GM19025 (cell line): ENCODE measurements around the gene DHX40.
"Not testable (repeated sequence)": the region's sequence is repeated elsewhere in the genome, so short reads cannot be mapped to it uniquely, and the experiment has no call there.

ENCODE experiments used
- ATAC-seq: cut with Tn5 transposase; IDR thresholded peaks from one replicate; pipeline ENCODE4 v1.9.1; 2021; ENCODE audit warnings: mild to moderate bottlenecking, low read depth, moderate library complexity; ENCODE audit not compliant: unreplicated experiment

Gene DHX40, protein sequence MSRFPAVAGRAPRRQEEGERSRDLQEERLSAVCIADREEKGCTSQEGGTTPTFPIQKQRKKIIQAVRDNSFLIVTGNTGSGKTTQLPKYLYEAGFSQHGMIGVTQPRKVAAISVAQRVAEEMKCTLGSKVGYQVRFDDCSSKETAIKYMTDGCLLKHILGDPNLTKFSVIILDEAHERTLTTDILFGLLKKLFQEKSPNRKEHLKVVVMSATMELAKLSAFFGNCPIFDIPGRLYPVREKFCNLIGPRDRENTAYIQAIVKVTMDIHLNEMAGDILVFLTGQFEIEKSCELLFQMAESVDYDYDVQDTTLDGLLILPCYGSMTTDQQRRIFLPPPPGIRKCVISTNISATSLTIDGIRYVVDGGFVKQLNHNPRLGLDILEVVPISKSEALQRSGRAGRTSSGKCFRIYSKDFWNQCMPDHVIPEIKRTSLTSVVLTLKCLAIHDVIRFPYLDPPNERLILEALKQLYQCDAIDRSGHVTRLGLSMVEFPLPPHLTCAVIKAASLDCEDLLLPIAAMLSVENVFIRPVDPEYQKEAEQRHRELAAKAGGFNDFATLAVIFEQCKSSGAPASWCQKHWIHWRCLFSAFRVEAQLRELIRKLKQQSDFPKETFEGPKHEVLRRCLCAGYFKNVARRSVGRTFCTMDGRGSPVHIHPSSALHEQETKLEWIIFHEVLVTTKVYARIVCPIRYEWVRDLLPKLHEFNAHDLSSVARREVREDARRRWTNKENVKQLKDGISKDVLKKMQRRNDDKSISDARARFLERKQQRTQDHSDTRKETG

DNA sequence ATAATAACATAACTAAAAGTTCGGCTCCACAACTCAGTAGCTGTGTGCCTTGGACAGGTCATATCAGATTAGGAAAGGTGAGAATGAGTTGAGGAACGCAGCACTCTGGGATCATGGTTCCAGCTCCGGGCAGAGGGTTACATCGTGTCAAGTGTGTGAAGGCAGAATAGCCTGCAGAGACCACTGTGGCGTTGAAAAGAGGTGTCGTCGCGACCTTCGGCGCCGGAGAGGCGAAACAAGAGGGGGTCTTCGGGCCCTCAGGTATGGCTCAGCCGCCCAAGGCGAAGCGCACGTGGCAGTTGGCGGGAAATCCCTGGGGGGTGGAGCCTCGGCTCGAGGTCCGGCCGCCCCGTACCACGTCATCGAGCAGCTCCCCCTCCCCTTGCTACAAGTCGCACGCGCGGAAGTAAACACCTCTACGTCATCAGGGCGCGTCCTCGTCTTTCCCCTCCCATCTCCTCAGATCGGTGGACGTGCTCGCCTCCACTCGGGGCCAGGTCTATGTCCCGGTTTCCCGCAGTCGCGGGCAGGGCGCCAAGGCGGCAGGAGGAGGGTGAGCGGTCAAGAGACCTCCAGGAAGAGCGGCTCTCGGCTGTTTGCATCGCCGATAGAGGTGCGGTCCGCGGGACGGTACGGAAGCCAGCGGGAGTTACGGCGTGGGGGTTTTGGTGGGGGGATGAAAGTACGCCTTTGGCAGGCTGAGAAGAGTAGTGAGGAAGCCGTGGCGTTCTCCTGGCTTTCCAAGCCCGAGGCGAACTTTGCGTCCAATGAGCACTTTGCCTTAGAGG, at the start of gene DHX40:
Gene DHX40, plus strand, starts transcription at position 440 of the 788 bp plus-strand sequence. Its CDS starts 62 bp downstream, at position 502.
- ATAC-seq: peak; percentile 76

DNA sequence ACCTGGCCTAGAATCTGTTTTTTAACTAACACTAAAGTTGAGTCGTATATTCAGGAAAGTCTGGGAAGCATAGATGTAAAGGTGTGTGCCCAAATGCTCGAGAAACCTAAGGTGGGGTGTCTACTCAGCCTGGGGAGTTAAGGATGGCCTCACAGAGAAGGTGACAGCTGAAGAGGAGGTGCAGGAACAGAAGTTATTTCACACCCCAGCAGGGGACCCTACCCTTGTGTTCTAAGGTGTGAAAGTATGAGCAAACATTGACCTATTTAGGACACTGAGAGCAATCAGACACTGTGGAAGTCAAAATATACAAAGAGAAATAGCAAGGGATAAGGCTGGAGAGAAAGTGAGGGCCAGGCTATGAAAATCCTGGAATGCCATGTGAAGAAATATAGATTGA, 49.0 kb upstream of the DHX40 start:
- ATAC-seq: no peak

DNA sequence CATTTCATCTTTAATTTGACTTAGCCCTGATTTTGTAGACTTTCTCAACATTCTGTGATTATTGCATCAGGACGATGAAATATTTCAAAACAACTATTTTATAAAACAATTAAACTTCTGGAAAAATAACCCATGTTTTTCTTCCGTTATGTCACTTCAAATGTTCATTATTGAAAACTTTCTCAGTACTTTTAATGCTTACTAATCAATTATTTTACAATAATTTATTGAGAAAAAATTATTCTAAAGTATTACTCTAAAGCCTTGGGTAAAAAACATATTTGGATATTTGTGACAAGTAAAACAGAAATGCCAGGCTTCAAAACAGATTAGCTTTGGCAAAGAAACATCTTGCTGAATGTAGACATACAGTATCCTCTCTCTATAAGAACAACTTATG, 46.3 kb upstream of the DHX40 start:
- ATAC-seq: no peak

DNA sequence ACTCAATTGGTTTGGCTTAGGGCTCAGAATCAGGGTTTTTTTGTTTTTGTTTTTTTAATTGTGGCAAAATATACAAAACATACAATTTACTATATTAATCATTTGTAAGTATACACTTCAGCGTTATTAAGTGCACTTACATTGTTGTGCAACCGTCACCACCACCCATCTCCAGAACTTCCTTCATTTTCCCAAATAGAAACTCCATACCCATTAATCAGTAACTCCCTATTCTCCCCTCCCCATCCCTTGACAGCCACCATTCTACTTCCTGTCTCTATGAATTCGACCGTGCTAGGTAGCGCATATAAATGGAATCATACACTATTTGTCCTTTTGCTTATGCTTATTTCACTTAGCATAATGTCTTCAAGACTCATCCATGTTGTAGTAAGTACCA, 45.2 kb upstream of the DHX40 start:
- ATAC-seq: no peak

DNA sequence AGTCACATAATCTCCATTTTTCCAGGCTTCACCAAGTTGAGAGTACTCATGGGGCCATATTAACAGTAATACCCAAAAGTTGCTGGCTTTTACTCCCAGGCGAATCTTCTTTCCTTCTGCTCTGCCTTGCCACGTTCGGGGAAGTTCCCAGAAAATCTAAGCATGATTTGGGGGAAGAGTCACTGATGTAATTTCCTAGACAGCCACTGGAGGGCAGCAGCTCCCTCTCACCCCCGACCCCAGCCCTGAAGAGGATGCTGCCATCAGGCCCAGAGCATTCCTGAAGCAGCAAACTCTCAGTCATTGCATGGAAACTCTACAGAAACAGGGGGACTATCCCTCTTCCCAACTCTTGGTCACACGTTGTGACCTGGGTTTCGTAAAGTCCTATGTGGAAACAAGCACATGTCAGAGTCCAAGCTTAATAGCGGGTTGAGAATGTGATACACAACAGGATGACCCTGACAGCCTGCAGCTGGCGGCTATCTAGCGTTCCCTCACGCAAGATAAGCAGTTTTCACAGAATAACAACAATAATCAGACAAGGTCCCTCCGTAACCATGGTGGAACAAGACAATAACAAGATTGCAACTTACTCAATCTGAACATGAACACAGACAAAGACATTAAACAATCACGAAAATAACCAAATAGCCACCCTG, 43.8 kb upstream of the DHX40 start:
- ATAC-seq: no peak

DNA sequence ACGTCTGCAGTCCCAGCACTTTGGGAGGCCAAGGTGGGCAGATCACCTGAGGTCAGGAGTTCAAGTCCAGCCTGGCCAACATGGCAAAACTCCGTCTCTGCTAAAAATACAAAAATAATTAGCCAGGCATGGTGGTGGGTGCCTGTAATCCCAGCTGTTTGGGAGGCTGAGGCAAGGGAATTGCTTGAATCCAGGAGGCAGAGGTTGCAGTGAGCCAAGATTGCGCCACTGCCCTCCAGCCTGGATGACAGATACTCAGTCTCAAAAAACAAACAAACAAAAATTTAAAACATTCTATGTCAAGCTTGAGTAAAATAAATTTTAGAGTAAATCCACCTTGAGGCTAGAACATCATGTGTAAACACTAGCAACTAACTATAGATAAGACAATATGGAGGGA, 40.5 kb upstream of the DHX40 start:
- not testable (repeated sequence) for ATAC-seq

DNA sequence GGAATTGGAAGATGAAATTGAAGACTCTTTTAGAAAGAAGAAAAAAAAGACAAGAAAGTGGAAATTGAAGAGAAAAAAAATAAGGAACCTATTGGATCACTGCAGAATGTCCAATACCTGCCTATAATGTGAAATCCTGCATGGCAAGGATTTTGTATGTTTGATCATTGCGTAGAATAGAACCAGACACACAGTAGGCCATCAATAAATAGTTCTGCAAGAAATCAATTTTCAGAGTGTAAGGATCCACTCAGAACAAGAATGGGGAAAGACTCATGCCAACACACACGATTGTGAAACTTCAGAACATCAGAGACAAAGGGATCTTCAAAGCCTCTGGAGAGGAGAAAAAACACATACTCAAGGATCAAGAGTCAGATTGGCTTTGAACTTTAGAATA, 39.7 kb upstream of the DHX40 start:
- no peak for ATAC-seq

DNA sequence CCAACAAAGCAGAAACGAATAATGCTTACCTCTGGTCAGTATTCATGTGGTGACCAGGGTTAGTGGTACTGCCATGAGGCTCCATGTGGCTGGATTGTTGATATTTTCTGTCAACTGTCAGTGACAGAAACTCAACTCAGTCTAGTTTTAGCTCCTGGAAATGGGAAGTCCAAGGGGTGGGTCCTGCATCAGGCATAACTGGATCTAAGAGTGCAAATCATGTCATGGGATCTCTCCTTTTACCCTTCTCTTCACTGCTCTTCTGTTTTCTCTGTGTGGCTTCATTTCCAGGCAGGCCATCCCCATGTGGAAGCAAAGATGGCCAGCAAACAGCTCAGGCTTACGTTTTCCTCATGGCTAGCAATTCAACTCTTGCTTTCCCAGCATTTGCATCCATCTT, 39.0 kb upstream of the DHX40 start:
- no peak for ATAC-seq

DNA sequence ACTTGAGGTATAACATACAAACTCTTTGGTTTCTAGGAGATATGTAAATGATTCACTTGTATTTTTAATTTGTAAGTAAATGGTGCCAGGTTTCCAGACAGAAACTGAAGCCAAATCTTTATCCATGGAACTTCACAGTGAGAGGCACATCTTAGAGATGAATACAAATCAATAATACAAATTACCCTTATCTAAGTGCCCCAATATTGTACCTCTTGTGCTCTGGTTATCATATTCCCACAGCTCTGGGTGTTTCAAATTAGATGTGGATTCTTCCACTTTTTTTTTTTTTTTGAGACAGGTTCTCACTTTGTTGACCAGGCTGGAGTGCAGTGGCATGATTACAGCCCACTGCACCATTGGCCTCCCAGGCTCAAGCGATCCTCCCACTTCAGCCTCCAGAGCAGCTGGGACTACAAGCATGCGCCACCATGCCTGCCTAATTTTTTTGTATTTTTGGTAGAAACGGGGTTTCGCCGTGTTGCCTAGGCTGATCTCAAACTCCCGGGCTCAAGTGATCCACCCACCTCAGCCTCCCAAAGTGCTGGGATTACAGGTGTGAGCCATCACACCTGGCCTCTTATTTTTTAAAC, 38.0 kb upstream of the DHX40 start:
- ATAC-seq: no peak

DNA sequence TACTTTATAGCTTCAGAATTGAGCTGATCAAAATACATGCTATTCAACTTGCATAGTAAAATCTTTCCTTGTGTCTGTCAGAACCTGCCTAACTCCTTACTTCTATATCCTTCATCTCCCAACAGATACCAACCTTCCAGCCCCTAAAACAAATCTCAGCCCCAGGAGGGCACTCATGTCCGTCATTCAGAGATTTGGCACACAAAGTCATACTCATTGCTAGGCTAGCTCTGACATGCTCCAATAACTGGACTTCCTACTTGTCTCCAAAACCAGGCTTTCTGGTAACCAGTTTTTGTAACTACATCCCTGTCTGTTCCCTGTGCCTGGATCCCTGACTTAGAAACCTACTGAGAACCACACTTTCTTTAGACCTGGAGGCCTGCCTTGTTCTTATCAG, 37.5 kb upstream of the DHX40 start:
- ATAC-seq: no peak

DNA sequence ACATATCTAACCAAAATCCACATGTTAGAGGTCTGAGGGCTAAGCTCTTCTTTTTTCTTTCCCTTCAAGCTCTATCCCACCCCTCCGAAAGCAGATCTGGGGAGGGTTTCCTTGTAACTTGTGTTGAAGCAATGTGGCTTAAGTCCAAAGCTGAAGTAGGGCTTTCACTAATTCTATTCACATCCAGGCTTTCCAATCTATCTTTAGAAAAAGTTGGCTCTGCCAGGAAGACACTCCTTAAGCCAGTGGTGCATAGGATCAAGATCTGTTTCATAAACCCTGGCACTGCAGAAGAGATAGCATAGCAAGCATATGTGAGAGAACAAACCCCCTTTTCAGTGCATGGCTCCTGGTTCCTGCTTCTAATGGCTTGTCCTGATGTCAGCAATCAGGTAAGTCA, 34.9 kb upstream of the DHX40 start:
- ATAC-seq: no peak

DNA sequence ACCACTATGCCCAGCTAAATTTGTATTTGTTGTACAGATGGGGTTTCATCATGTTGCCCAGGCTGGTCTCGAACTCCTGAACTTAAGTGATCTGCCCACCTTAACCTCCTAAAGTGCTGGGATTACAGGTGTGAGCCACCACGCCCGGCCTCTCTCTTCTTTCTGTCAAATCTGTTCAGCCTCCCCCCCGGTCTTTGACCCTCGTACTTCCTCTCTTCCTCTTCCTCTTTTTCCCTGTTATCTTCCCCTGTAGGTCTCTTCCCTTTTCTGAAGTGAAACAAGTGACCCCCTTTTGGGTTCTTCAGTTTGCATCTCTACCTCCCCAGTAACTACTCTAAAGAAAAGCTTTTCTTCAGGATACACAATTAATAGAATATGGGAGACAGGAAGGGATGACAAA, 31.7 kb upstream of the DHX40 start:
- ATAC-seq: no peak

DNA sequence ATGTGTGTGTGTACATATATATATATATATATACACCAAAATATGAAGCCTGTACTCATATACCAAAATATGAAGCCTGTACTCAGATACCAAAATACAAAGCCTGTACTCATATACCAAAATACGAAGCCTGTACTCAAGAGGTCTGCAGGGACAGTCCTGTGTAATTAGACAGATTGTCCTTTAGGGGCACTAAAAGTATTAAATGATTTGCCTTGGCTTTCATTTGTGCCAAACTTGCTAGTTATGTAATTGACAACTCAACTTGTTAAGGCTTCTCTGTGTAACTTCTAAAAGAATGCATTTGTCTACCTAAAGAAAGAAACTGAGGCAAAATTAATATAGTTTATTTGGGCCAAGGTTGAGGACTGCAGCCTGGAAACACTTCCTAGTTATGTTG, 30.8 kb upstream of the DHX40 start:
- no peak for ATAC-seq

DNA sequence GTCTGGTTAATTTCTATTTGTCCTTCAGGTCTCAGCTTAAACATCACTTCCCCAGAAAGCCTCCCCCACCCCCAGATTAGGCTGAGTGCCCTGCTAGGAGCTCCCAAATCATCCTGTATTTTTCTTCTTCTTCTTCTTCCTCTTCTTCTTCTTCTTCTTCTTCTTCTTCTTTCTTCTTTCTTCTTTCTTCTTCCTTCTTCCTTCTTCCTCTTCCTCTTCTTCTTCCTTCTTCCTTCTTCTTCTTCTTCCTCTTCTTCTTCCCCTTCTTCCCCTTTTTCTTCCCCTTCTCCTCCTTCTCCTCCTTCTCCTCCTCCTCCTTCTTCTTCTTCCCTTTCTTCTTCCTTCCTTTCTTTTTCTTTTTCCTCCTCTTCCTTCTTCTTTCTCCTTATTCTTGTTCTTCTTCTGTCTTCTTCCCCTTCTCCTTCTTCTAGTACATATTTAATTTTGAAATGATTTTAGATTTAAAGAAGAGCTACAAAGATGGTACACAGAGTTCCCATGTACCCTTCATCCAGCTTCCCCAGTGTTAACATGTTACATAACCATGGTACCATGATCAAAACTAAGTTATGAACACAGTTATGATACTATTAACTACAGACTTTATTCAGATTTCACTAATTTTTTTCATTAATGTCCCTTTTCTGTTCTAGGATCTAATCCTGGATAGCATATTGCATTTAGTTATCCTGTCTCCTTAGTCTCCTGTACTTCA, 27.1 kb upstream of the DHX40 start:
- ATAC-seq: no peak

DNA sequence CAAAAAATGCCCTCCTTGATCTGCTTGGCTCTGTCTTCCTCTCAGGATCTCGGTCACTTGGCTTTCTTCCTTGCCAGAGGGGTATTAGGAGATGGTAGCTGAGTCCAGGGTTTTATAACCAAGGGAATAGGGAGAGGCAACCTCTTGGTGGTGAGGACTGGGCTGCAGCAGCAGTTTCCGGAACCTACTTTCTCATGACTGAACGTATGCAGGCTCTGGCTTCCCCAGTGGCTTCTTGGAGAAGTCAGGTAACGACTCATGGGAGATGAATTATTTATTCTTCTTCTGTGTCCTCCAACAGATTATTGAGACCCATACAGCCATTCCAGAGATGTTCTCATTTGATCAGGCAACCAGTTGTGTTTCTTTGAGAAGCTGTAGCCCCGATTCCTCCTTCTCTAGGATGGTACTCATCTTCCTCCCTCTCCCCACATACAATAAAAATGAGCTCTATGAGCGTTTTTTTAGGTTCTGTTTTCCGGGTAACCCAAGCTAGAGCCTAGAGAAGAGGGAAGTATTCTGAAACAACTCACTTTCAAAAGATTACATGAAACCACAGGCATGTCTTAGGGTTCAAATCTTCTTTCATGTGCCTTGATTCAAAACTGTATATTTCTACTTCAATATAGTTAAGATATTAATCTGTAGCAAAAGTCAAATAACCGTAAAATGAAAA, 22.3 kb upstream of the DHX40 start:
- no peak for ATAC-seq

DNA sequence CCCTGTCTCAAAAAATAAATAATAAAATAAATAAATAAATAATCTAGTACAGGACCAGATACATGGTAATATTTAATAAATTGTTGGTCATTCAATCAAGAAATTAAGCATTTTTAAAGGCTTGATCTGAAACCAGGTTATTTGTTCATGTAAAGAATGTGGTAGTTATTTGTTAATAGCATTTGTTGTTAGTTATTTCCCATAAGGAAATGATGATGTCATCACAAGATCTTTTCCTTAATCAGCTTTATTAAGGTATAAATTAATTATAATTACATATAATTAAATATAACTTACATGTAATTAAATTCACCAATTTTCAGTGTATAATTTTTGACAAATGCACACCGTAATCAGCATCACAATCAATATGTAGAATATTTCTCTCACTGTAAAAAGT, 19.5 kb upstream of the DHX40 start:
- ATAC-seq: no peak

DNA sequence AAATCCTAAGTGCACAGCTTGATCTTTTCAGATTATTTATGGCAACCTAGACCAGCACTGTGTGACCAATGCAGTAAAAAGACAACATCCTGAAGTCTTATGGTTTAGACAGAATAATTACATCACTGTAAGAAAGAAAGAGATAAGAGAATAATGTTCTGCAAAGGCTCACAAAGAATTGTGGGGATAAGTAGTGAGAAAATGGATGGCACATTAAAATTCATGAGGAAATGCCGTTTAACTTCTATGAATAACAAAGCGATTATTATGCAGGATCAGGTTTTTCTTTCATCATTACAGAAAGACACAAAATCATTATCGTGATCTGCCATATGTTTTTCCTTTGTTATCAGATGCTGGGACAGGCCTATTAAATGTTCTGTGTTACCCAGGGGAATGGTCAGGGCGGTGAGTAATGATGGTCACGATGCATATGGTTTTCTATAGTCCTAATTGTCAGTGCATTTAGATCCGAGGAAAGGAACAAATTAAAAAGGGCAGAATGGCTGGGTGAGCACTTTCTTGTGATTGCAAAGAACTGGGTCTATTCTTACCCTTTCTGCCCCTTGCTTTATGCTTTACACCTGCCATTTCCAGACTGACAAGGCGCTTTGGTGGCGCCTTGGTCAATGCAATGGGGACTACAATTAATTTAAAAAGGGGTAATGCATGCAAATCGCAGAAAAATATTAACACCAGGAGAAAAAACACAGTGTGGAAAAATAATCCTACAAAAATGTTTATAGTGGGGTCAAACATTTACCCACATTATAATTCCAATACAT, 18.1 kb upstream of the DHX40 start:
- ATAC-seq: no peak

DNA sequence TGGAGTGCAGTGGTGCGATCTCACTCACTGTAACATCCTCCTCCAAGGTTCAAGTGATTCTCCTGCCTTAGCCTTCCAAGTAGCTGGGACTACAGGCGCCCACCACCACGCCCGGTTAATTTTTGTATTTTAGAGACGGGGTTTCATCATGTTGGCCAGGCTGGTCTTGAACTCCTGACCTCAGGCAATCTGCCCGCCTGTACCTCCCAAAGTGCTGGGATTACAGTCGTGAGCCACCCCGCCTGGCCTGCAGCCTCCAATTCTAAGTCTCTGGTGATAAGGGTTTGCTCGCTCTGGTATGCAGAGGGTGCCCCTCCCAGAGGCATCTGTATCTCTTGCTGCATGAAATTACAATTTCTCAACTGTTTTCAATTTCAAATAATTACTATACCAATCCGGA, 16.4 kb upstream of the DHX40 start:
- not testable (repeated sequence) for ATAC-seq
